IMR-90 (cell line): Measurements from ENCODE around the gene FBXO17. TPM values are rescaled to one million over a fixed set of nuclear protein-coding genes. Genes with fewer than 3 reads are reported as not detected.

Experiments used
- ATAC-seq: fragments of 200-7000 bp; cut with Tn5 transposase; 2 replicates; pipeline ENCODE4 v1.9.1; 2020; ENCODE audit warnings: low read depth, mild to moderate bottlenecking, moderate library complexity
- BruUV-seq: library from RNA; stranded (reverse); fragments of 400-500 nt; replicated peaks from 2 replicates; lab custom pipeline; 2021; lab: Mats Ljungman, UMichigan
- CTCF ChIA-PET: fragments of 300-600 bp; formaldehyde crosslinking; extraction: SDS; loops from one replicate; lab custom pipeline; 2021; ENCODE audit warnings: antibody characterized with exemption; lab: Yijun Ruan, JAX
- POLR2A ChIA-PET: fragments of 300-600 bp; sonication (Branson Sonifier 250); formaldehyde crosslinking; loops from one replicate; lab custom pipeline; 2022; ENCODE audit warnings: antibody characterized with exemption; ENCODE audit not compliant: unreplicated experiment; lab: Charles Lee
- DNase-seq: peaks from one replicate; pipeline ENCODE4 v3.0.0; 2013
- H2AFZ ChIP-seq: replicated peaks from 2 replicates; pipeline ENCODE3; 2013; ENCODE audit warnings: low read length, mild to moderate bottlenecking; ENCODE audit not compliant: poor library complexity
- H2AK5ac ChIP-seq: 2 replicates; pipeline ENCODE4 v1.6.1; 2013; ENCODE audit warnings: low read depth, low read length, inconsistent platforms
- H2AK9ac ChIP-seq: replicated peaks from 2 replicates; pipeline ENCODE3; 2013; ENCODE audit warnings: mild to moderate bottlenecking, low read depth, low read length, moderate library complexity; ENCODE audit not compliant: poor library complexity
- H2BK120ac ChIP-seq: 2 replicates; pipeline ENCODE4 v1.6.1; 2013; ENCODE audit warnings: low read depth, low read length, inconsistent platforms
- H2BK15ac ChIP-seq: 3 replicates; pipeline ENCODE4 v1.6.1; 2013; ENCODE audit warnings: low read depth, low read length, inconsistent platforms
- H2BK20ac ChIP-seq: 2 replicates; pipeline ENCODE4 v1.6.1; 2013; ENCODE audit warnings: low read depth, mild to moderate bottlenecking, inconsistent platforms, low read length, moderate library complexity
- H2BK5ac ChIP-seq: 2 replicates; pipeline ENCODE4 v1.6.1; 2013; ENCODE audit warnings: mild to moderate bottlenecking, low read depth, low read length, inconsistent platforms; ENCODE audit not compliant: poor library complexity, severe bottlenecking
- H3K14ac ChIP-seq: replicated peaks from 2 replicates; pipeline ENCODE4 v1.6.1; 2013; ENCODE audit warnings: low read depth, low read length, inconsistent platforms
- H3K18ac ChIP-seq: 2 replicates; pipeline ENCODE4 v1.6.1; 2013; ENCODE audit warnings: low read depth, low read length, control low read depth
- H3K23ac ChIP-seq: 2 replicates; pipeline ENCODE4 v1.6.1; 2013; ENCODE audit warnings: low read depth, low read length, inconsistent platforms
- H3K27ac ChIP-seq: 2 replicates; pipeline ENCODE4 v1.5.1; 2013; ENCODE audit warnings: mild to moderate bottlenecking, control low read depth, low read length; ENCODE audit not compliant: insufficient read depth
- H3K27me3 ChIP-seq: 2 replicates; pipeline ENCODE4 v1.6.1; 2013; ENCODE audit warnings: low read length; ENCODE audit not compliant: control insufficient read depth, insufficient read depth
- H3K36me3 ChIP-seq: 2 replicates; pipeline ENCODE4 v1.6.1; 2013; ENCODE audit warnings: low read length, mixed read lengths; ENCODE audit not compliant: control insufficient read depth, insufficient read depth
- H3K4ac ChIP-seq: 2 replicates; pipeline ENCODE4 v1.6.1; 2013; ENCODE audit warnings: low read depth, low read length, inconsistent platforms
- H3K4me1 ChIP-seq: 2 replicates; pipeline ENCODE4 v1.6.1; 2013; ENCODE audit warnings: low read length, mixed read lengths; ENCODE audit not compliant: control insufficient read depth, insufficient read depth
- H3K4me2 ChIP-seq: 2 replicates; pipeline ENCODE4 v1.6.1; 2013; ENCODE audit warnings: low read depth, mild to moderate bottlenecking, control low read depth, low read length, moderate library complexity
- H3K4me3 ChIP-seq: 2 replicates; pipeline ENCODE4 v1.5.1; 2013; ENCODE audit warnings: low read depth, mild to moderate bottlenecking, control low read depth, low read length, moderate library complexity; ENCODE audit not compliant: insufficient read depth
- H3K56ac ChIP-seq: 2 replicates; pipeline ENCODE4 v1.6.1; 2013; ENCODE audit warnings: low read length, inconsistent platforms; ENCODE audit not compliant: insufficient read depth; ENCODE audit errors: extremely low read depth
- H3K79me1 ChIP-seq, 2 experiments: 2 replicates each; pipeline ENCODE4 v1.6.1; 2013; ENCODE audit warnings: low read length in 2 of 2, inconsistent platforms in 1 of 2, low read depth in 1 of 2
- H3K9ac ChIP-seq: 2 replicates; pipeline ENCODE4 v1.6.1; 2013; ENCODE audit warnings: low read depth, low read length, control low read depth
- H3K9me1 ChIP-seq: 2 replicates; pipeline ENCODE4 v1.6.1; 2013; ENCODE audit warnings: low read length, inconsistent platforms; ENCODE audit not compliant: insufficient read depth
- H3K9me3 ChIP-seq: 2 replicates; pipeline ENCODE4 v1.6.1; 2013; ENCODE audit warnings: low read length; ENCODE audit not compliant: control insufficient read depth, insufficient read depth
- H4K20me1 ChIP-seq: 2 replicates; pipeline ENCODE4 v1.6.1; 2013; ENCODE audit warnings: low read length, inconsistent platforms; ENCODE audit not compliant: insufficient read depth
- H4K5ac ChIP-seq: 2 replicates; pipeline ENCODE4 v1.6.1; 2013; ENCODE audit warnings: mild to moderate bottlenecking, low read depth, low read length, control low read depth
- H4K8ac ChIP-seq, 2 experiments: 2 replicates each; pipeline ENCODE4 v1.6.1; 2013; ENCODE audit warnings: low read depth in 2 of 2, low read length in 2 of 2, control low read depth in 1 of 2, inconsistent platforms in 1 of 2
- H4K91ac ChIP-seq: 2 replicates; pipeline ENCODE4 v1.6.1; 2013; ENCODE audit warnings: low read depth, low read length, inconsistent platforms; ENCODE audit not compliant: insufficient read depth
- ELK1 ChIP-seq: fragments of 150-350 bp; IDR thresholded peaks from 2 replicates; pipeline ENCODE4 v1.6.1; 2016; ENCODE audit warnings: low read depth, mild to moderate bottlenecking, low read length, moderate library complexity, borderline replicate concordance
- MXI1 ChIP-seq: IDR thresholded peaks from 2 replicates; pipeline ENCODE4 v1.6.1; 2012; ENCODE audit warnings: low read depth, mild to moderate bottlenecking, low read length, moderate library complexity, borderline replicate concordance
- RAD21 ChIP-seq: IDR thresholded peaks from 2 replicates; pipeline ENCODE4 v1.6.1; 2012; ENCODE audit warnings: low read length, improper control_type of control experiment
- RCOR1 ChIP-seq: IDR thresholded peaks from 2 replicates; pipeline ENCODE4 v1.6.1; 2012; ENCODE audit warnings: mild to moderate bottlenecking, low read length, improper control_type of control experiment; ENCODE audit not compliant: insufficient replicate concordance
- RFX5 ChIP-seq: IDR thresholded peaks from 2 replicates; pipeline ENCODE4 v1.8.0; 2012; ENCODE audit warnings: low read depth, mild to moderate bottlenecking, low read length, moderate library complexity
- SMC3 ChIP-seq: fragments of 150-350 bp; IDR thresholded peaks from 2 replicates; pipeline ENCODE4 v1.6.1; 2016; ENCODE audit warnings: low read depth, mild to moderate bottlenecking, antibody characterized with exemption, low read length, moderate library complexity
- USF2 ChIP-seq: fragments of 150-350 bp; IDR thresholded peaks from 2 replicates; pipeline ENCODE4 v1.6.1; 2017; ENCODE audit warnings: mild to moderate bottlenecking, antibody characterized with exemption, low read length, low read depth
- WGBS, 2 experiments: methylation state at CpG; one replicate each; pipeline versions ENCODE4 v1.1.5 to v1.1.7; 2013; ENCODE audit warnings: missing lambda C conversion rate in 2 of 2; ENCODE audit not compliant: insufficient read length in 1 of 2; ENCODE audit errors: extremely low coverage in 2 of 2; 5-methylcytosine and 5-hydroxymethylcytosine counted together
- dilution Hi-C: fragments of 300-500 bp; cut with HindIII; formaldehyde crosslinking; loops from one replicate; pipeline ENCODE4 v1.14.3; 2018; ENCODE audit warnings: low sequenced_read_pairs; ENCODE audit not compliant: unreplicated experiment
- in situ Hi-C: fragments of 300-500 bp; cut with MboI; formaldehyde crosslinking; loops from 3 replicates; pipeline ENCODE4 v1.14.3; 2019; ENCODE audit warnings: low sequenced_read_pairs, inconsistent platforms, mixed read lengths
- intact Hi-C: fragments of 100-400 bp; cut with micrococcal nuclease; formaldehyde crosslinking; loops from 2 replicates; pipeline ENCODE4 v1.10.0; 2022
- polyA plus RNA-seq, 3 experiments: library from polyadenylated mRNA; depleted of rRNA; stranded (reverse); fragments of >200 nt; gene quantifications; 2 replicates each; pipeline ENCODE4 v1.2.3, GENCODE V29; 2012; ENCODE audit warnings: low replicate concordance in 1 of 3
- total RNA-seq: library from RNA; depleted of rRNA; stranded (reverse); fragments of >200 nt; gene quantifications from 2 replicates; pipeline ENCODE4 v1.2.3, GENCODE V29; 2012
- TF ChIP-seq, protein P1 (sequence below): conservative IDR thresholded peaks from 2 replicates; pipeline ENCODE4 v1.5.1; 2012; ENCODE audit warnings: mild to moderate bottlenecking, low read depth, low read length, improper control_type of control experiment

Gene FBXO17
- total and polyA plus RNA-seq, 2 of the 4 experiments (the other 2 are of a cell fraction) = 10.8 to 20.7 TPM

DNA sequence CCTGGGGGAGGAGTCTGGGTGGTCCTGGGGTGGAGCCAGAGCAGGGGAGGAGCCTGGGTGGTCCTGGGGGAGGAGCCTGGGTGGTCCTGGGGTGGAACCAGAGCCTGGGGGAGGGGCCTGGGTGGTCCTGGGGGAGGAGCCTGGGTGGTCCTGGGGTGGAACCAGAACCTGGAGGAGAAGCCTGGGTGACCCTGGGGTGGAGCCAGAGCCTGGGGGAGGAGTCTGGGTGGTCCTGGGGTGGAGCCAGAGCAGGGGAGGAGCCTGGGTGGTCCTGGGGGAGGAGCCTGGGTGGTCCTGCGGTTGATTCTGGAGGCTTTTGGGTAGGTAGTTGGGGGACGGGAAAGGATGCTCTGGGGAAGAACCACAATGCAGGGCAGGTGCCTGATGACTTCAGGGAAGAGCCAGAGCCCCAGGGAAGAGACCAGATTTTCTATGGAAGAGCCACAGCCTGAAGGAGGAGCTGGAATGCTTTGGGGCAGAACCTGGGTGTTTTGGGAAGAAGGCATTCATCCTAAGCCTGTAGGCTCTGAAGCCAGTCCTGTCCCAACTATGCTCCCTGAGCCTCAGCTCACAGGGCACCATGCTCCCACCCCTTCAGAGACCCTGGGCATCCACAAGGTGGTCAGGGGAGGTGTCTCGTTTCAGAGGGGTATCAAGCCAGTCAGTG lies 29.8 kb downstream of the FBXO17 start:
- H2BK120ac ChIP-seq = no peak overlapping the region

More for the DNA sequence above, 29.8 kb downstream of the FBXO17 start:
- ATAC-seq (no peak), DNase-seq (no peak)
- no peak overlapping the region for H4K5ac ChIP-seq
- H4K20me1 ChIP-seq = no peaks in the 10 kb centered on the region
- H2BK15ac ChIP-seq = no peak overlapping the region
- BruUV-seq = no TSS peak
- TF ChIP-seq RCOR1 (no peak), MXI1 (no peak), SMC3 (no peak), USF2 (no peak), RFX5 (no peak), ELK1 (no peak), RAD21 (no peak)
- TF ChIP-seq, protein P1, sequence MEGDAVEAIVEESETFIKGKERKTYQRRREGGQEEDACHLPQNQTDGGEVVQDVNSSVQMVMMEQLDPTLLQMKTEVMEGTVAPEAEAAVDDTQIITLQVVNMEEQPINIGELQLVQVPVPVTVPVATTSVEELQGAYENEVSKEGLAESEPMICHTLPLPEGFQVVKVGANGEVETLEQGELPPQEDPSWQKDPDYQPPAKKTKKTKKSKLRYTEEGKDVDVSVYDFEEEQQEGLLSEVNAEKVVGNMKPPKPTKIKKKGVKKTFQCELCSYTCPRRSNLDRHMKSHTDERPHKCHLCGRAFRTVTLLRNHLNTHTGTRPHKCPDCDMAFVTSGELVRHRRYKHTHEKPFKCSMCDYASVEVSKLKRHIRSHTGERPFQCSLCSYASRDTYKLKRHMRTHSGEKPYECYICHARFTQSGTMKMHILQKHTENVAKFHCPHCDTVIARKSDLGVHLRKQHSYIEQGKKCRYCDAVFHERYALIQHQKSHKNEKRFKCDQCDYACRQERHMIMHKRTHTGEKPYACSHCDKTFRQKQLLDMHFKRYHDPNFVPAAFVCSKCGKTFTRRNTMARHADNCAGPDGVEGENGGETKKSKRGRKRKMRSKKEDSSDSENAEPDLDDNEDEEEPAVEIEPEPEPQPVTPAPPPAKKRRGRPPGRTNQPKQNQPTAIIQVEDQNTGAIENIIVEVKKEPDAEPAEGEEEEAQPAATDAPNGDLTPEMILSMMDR = no peak
- dilution Hi-C loops (no loop called here), intact Hi-C loops (no loop called here), in situ Hi-C loops (loop anchor here (25.0 kb wide), 1 partner anchor 533 kb away; the partner anchor contains the start of gene FAM98C)
- H3K14ac ChIP-seq = no peak overlapping the region
- no peaks in the 10 kb centered on the region for H3K27me3 ChIP-seq
- H3K27ac ChIP-seq = no peak overlapping the region
- no peak overlapping the region for H3K4me3 ChIP-seq
- H3K9me1 ChIP-seq = 0 out of 2 replicates have a peak, but pooled peaks cover 7% of the 10 kb centered on the region
- H3K9me3 ChIP-seq = no peaks in the 10 kb centered on the region
- no peak overlapping the region for H3K4me2 ChIP-seq
- H2AK5ac ChIP-seq = no peak overlapping the region
- H3K4me1 ChIP-seq = peaks cover 2% of the 10 kb centered on the region; the same call in 1 of the 2 replicates
- H2AK9ac ChIP-seq = no peak overlapping the region
- no peak overlapping the region for H4K91ac ChIP-seq
- H2BK5ac ChIP-seq = no peak overlapping the region
- no peak overlapping the region for H3K9ac ChIP-seq
- H4K8ac ChIP-seq = no peak overlapping the region
- H3K4ac ChIP-seq = no peak overlapping the region
- no peak overlapping the region for H3K23ac ChIP-seq
- H3K56ac ChIP-seq = no peak overlapping the region
- no peak overlapping the region for H2BK20ac ChIP-seq
- WGBS, 2 experiments = 93% methylated on average over 2 of the region's 3 CpGs; no CpG with 5 or more reads in 1 of the 2 experiments
- ChIA-PET POLR2A (no interaction called here), CTCF (interaction anchor here (1.0 kb wide), 1 partner anchor 16 kb away, joined by 4 read pairs; no protein-coding TSS in a partner anchor)
- peaks cover 17% of the 10 kb centered on the region for H3K36me3 ChIP-seq
- no peaks in the 10 kb centered on the region for H3K79me1 ChIP-seq
- H3K18ac ChIP-seq = no peak overlapping the region
- H2AFZ ChIP-seq = no peak overlapping the region
